Effector memory CD4-positive, alpha-beta T cell (primary cell): Measurements from ENCODE around the gene NEK1.
"Not testable (repeated sequence)": the region's sequence is repeated elsewhere in the genome, so short reads cannot be mapped to it uniquely, and the experiment has no call there.

Source experiments
- DNase-seq, 3 donors: peaks; one replicate each; pipeline ENCODE4 v3.0.0-alpha.2; 2020
- H3K27ac ChIP-seq: 2 replicates; pipeline ENCODE4 v1.7.0; 2013; ENCODE audit warnings: mild to moderate bottlenecking, low read length, moderate library complexity; ENCODE audit not compliant: insufficient read depth, poor library complexity, severe bottlenecking
- H3K27me3 ChIP-seq: replicated peaks from 2 replicates; pipeline ENCODE4 v1.7.0; 2013; ENCODE audit warnings: mild to moderate bottlenecking, low read length; ENCODE audit not compliant: insufficient read depth, control insufficient read depth, poor library complexity, severe bottlenecking
- H3K36me3 ChIP-seq: 2 replicates; pipeline ENCODE4 v1.7.0; 2013; ENCODE audit warnings: mild to moderate bottlenecking, low read length, moderate library complexity; ENCODE audit not compliant: control insufficient read depth, insufficient read depth
- H3K4me1 ChIP-seq: 2 replicates; pipeline ENCODE4 v1.7.0; 2013; ENCODE audit warnings: low read length, mild to moderate bottlenecking; ENCODE audit not compliant: control insufficient read depth, insufficient read depth, poor library complexity, severe bottlenecking
- H3K4me3 ChIP-seq: 2 replicates; pipeline ENCODE4 v1.7.0; 2013; ENCODE audit warnings: low read length, low read depth, mild to moderate bottlenecking; ENCODE audit not compliant: insufficient read depth, poor library complexity, severe bottlenecking
- H3K9me3 ChIP-seq: 2 replicates; pipeline ENCODE4 v1.7.0; 2013; ENCODE audit warnings: mild to moderate bottlenecking, low read length, moderate library complexity; ENCODE audit not compliant: control insufficient read depth

NEK1 gene

GRCh38 chr4:169437299-169438047, 174.9 kb downstream of the NEK1 start:
- Histone ChIP-seq H3K27ac (no peak overlapping the region), H3K4me3 (no peak overlapping the region), H3K9me3 (no peaks in the 10 kb centered on the region), H3K27me3 (no peaks in the 10 kb centered on the region), H3K4me1 (no peaks in the 10 kb centered on the region), H3K36me3 (no peaks in the 10 kb centered on the region)
- no peak for DNase-seq

DNA sequence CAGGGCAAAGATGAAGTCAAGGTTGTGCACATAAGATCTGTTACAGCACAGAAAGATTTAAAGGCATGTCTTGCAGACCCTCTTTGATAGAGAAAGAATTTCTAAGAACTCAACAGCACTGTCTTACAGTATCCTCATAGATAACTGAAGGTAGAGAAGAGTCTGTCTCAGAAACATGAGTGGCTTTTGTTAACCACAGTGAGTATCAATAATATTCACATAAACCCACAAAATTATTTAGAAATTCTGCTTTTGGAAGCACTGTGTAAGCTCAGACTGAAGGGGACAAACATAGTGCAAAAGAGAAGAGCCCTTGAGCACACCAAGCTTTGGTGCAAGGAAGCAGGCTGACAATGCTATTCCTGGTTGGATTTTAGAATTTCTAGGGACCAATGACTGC, 175.6 kb downstream of the NEK1 start:
- no peak for DNase-seq
- H3K4me1 ChIP-seq = no peaks in the 10 kb centered on the region
- H3K4me3 ChIP-seq = no peak overlapping the region
- H3K9me3 ChIP-seq = no peaks in the 10 kb centered on the region
- no peaks in the 10 kb centered on the region for H3K36me3 ChIP-seq
- H3K27ac ChIP-seq = no peak overlapping the region
- H3K27me3 ChIP-seq = no peaks in the 10 kb centered on the region

GRCh38 chr4:169428376-169428775, 184.0 kb downstream of the NEK1 start:
- DNase-seq = no peak
- no peak overlapping the region for H3K4me3 ChIP-seq
- no peaks in the 10 kb centered on the region for H3K27me3 ChIP-seq
- H3K36me3 ChIP-seq = peaks cover 7% of the 10 kb centered on the region
- no peak overlapping the region for H3K27ac ChIP-seq
- H3K9me3 ChIP-seq = no peaks in the 10 kb centered on the region
- no peaks in the 10 kb centered on the region for H3K4me1 ChIP-seq

- not testable (repeated sequence) for H3K27me3 ChIP-seq, H3K27ac ChIP-seq, H3K9me3 ChIP-seq, H3K4me3 ChIP-seq, H3K4me1 ChIP-seq, H3K36me3 ChIP-seq, DNase-seq
Observed at GRCh38 chr4:169427727-169428126, 184.7 kb downstream of the NEK1 start.

DNA sequence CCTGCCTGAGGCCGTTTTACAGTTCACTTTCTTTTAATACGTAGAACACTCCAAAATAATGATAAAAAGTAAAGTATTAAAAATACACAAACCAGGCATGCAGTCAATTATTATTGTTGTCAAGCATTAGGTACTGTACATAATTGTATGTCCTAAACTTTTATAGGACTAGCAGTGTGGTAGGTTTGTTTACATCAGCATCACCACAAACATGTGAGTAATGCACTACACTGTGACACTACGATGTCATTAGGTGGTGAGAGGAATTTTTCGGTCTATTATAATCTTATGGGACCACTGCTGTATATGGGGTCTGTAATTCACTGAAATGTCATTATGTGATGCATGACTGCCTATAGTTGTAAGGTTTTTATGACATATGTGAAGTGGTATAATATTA, 192.1 kb downstream of the NEK1 start:
- no peak for DNase-seq
- H3K9me3 ChIP-seq = no peaks in the 10 kb centered on the region
- no peak overlapping the region for H3K27ac ChIP-seq
- H3K27me3 ChIP-seq = no peaks in the 10 kb centered on the region
- no peak overlapping the region for H3K4me3 ChIP-seq
- peaks cover 7% of the 10 kb centered on the region for H3K36me3 ChIP-seq
- no peaks in the 10 kb centered on the region for H3K4me1 ChIP-seq

- Histone ChIP-seq H3K9me3 (no peaks in the 10 kb centered on the region), H3K27ac (no peak overlapping the region), H3K27me3 (no peaks in the 10 kb centered on the region), H3K36me3 (no peaks in the 10 kb centered on the region), H3K4me1 (no peaks in the 10 kb centered on the region), H3K4me3 (no peak overlapping the region)
- DNase-seq = no peak
Observed at GRCh38 chr4:169418846-169419245, 193.5 kb downstream of the NEK1 start.

DNA sequence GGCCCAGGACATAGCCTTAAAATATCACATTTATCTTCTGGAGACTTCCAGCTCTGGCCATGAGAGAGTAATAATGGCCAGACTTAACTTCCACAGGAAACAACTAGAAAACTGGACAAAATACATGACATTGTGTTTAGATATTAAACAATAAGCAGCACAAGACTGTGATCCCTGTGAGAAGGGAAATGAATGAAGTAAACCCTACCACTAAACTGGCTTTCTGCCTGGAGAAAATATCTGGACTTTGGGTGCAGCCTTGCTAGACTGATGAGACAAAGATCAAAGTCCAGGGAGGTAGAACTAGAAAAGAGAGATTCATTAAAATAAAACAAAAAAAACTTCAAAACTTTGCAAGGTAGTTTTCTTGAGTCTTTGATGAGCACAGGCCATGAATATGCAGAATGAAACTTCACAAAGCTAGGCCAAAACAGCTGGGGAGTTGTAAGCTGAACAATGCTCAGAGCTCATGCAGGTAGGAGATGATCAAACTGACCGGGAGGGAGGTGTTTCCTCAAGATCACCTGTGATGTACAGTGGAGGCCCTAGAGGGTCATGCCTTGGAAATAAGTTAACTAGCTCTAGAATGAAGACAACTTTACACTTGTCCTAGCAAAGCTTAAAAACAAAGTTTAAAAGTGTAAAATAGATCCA, 194.6 kb downstream of the NEK1 start:
- Histone ChIP-seq H3K36me3 (no peaks in the 10 kb centered on the region), H3K4me1 (no peaks in the 10 kb centered on the region), H3K9me3 (no peaks in the 10 kb centered on the region), H3K27me3 (no peaks in the 10 kb centered on the region), H3K4me3 (no peak overlapping the region), H3K27ac (no peak overlapping the region)
- DNase-seq = no peak

DNA sequence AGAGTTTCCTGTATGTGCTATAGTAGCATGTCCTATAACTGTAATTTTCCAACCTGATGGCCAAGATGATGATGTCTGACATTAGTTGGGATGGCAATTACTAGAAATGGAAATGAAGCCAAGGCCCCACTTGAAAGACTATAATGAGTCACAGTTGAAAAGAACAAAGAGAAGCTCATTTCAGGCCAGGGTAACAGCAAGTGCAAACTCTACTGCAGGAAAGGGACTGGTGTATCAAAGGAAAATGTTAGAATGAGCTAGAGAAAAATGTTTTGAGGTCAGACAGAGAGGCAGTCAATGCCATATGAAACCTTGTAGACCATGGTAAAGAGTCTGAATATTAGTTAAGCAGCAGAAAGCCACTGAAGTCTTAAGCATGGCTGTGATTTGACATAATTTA, 195.4 kb downstream of the NEK1 start:
- Histone ChIP-seq H3K9me3 (no peaks in the 10 kb centered on the region), H3K27ac (no peak overlapping the region), H3K27me3 (no peaks in the 10 kb centered on the region), H3K4me1 (no peaks in the 10 kb centered on the region), H3K36me3 (no peaks in the 10 kb centered on the region), H3K4me3 (no peak overlapping the region)
- no peak for DNase-seq

DNA sequence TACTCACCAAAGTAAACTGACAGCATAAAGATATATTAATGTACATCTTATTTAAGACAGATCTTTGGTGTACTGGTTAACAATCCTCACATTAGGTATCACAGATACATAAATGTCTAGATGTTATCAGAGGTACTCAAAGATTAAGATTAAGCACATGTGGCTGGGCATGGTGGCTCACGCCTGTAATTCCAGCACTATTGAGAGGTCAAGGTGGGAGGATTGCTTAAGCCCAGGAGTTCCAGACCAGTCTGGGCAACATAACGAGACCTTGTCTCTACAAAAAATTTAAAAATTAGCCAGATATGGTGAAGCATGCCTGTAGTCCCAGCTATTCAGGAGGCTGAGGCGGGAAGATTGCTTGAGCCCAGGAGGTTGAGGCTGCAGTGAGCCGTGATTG, 195.9 kb downstream of the NEK1 start:
- H3K4me3 ChIP-seq = no peak overlapping the region
- H3K4me1 ChIP-seq = no peaks in the 10 kb centered on the region
- no peak for DNase-seq
- no peaks in the 10 kb centered on the region for H3K27me3 ChIP-seq
- H3K36me3 ChIP-seq = no peaks in the 10 kb centered on the region
- H3K27ac ChIP-seq = no peak overlapping the region
- H3K9me3 ChIP-seq = no peaks in the 10 kb centered on the region

GRCh38 chr4:169414913-169415312, 197.5 kb downstream of the NEK1 start:
- H3K27me3 ChIP-seq = no peaks in the 10 kb centered on the region
- DNase-seq = no peak
- no peak overlapping the region for H3K4me3 ChIP-seq
- H3K9me3 ChIP-seq = no peaks in the 10 kb centered on the region
- peaks cover 9% of the 10 kb centered on the region for H3K4me1 ChIP-seq
- H3K27ac ChIP-seq = no peak overlapping the region
- no peaks in the 10 kb centered on the region for H3K36me3 ChIP-seq
